KG1 (cell line): Measurements from ENCODE around the gene SLC25A24.
"Not testable (repeated sequence)": the region's sequence is repeated elsewhere in the genome, so short reads cannot be mapped to it uniquely, and the experiment has no call there.

Source experiments
- DNase-seq: peaks from one replicate; lab custom pipeline; 2025; lab: John Stamatoyannopoulos, UW

SLC25A24 gene

DNA sequence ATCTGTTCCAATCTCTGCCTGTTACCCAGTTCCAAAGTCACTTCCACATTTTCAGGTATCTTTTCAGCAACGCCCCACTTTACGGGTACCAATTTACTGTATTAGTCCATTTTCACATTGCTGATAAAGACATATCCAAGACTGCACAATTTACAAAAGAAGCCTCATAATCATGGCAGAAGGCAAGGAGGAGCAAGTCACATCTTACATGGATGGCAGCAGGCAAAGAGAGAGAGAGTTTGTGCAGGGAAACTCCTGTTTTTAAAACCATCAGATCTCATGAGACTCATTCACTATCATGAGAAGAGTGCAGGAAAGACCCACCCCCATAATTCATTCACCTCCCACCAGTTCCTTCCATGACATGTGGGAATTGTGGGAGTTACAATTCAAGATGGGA lies 67.0 kb downstream of the SLC25A24 start:
- not testable (repeated sequence) for DNase-seq

DNA sequence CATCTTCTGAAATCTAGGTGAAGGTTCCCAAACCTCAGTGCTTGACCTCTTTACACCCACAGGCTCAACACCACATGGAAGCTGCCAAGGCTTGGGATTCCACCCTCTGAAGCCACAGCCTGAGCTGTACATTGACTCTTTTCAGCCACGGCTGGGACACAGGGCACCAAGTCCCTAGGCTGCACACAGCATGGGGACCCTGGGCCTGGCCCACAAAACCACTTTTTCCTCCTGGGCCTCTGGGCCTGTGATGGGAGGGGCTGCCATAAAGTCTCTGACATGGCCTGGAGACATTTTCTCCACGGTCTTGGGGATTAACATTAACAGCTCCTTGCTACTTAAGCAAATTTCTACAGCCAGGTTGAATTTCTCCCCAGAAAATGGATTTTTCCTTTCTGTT lies 67.8 kb downstream of the SLC25A24 start:
- not testable (repeated sequence) for DNase-seq

DNA sequence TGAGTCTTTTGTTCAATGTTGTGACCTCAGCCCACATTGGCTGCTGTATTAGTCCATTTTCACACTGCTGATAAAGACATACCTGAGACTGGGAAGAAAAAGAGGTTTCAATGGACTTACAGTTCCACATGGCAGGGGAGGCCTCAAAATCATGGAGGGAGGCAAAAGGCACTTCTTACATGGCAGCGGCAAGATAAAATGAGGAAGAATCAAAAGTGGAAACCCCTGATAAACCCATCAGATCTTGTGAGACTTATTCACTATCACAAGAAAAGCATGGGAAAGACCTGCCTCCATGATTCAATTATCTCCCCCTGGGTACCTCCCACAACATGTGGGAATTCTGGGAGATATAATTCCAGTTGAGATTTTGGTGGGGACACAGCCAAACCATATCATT lies 68.9 kb downstream of the SLC25A24 start:
- DNase-seq: not testable (repeated sequence)

DNA sequence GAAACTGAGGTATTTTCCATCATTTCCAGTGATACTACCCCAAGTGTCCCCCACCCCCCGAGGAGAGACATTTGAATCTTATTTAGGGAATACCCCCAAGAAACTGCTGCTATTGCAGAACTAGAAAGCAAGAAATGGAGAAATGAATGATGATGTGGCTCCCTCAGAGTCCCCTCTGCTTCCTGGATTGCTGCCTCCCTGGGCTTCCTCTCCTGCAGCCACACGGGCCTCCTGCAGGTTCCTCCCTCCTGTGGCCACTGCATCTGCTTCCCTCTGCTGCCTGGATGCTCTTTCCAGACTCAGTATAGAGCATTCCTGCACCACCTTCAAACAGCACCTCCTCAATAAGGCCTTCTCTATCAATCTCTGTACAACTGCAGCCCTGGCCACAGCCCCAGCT lies 69.3 kb downstream of the SLC25A24 start:
- DNase-seq: peak; percentile 11

DNA sequence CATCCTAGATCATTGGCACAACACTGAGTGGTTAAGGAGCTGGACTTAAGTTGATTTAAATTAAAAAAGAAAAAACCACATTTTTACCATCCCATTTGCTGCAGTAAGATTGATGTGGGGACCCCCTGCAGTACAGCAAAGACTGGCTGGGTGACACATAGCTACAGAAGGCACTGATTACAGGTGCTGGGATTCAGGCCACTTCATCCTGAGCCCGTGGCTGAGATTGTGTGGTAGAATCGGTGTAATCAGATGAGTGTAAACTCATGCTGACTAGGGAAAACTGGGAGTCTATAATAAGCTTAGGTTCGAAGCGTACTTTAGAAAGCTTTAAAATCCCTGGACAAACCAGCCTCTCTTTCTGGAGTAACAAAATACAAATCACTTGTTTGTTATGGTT lies 70.1 kb downstream of the SLC25A24 start:
- DNase-seq: no peak

DNA sequence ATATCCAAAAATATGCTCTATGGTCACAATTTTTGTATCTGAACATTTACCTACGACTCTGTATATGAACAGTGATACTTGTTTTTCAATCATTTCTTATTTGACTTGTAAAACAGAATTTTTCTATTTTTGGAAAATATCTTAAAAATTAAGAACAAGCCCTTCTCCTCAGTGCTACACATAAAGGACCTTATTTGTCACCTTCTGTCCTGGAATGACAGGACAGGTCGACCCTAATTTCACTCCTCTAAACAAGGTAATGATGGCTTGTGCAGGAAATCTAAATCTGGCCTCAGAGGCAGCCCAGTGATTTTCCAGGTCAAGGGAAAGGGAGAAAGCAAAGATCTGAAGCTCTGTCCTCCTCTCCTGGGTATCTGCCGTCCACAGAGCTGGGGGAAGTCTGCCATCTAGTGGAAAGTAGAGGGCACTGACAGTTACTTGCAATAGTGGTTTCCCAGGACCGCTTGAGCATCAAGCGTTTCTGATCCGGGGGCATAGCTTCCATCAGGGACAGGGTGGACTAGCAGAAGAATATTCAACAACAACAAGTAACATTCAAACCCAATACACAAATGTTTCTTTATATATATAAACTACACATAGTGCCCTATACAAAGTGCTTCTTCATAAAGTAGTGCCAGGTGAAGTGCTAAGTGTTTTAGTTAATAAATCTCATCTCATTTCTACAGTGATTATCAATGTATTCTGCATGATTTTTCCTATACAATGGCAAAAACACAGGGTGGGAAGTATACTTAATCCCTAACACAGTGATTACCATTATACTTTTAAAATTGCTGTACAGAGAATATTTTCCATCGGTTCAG lies 74.6 kb downstream of the SLC25A24 start:
- DNase-seq: peak; percentile 42

DNA sequence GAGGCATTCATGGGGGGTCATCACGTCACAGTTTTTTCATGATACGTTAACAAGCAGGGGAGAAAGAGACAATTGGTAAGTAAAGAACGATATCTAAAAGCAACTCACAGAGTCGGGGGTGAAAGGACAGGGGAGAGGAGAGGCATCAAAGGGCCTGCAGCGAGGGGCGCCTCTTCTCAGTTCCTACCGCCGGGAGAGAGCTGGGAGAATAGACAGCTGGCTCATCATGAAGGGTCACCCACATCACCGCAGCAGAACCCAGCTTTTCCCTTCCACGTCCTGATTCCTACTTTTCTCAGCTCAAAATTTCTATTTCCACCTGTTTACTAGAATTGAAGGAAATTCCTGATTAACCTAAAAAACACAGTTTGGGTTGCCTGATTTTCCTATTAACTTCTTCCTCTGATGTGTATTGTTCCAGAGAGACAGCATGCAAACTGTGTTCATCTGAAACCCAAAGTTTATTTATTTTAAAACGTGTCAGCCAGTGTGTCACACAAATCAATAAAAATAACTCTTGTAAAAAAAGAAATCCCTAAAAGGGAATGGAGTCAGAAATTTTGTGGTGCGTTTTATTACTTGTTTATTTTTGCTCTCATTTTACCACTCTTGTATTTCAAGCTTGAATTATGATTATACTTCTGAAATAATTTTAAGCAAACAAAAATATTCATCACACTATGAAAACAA lies 75.4 kb downstream of the SLC25A24 start:
- no peak for DNase-seq

DNA sequence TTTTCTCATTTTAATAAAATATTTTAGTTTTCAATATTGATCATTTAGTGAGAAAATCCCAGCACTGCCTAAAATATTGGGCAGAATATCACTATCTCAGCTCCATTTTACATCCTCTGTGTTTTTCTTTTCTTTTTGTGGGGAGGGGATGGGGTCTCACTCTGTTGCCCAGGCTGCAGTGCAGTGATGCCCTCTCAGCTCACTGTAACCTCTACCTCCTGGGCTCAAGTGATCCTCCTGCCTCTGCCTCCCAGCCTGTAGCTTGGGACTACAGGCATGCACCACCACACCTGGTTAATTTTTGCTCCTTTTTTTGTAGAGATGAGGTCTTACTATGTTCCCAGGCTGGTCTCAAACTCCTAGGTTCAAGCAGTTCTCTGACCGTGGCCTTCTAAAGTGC lies 76.1 kb downstream of the SLC25A24 start:
- DNase-seq: no peak

DNA sequence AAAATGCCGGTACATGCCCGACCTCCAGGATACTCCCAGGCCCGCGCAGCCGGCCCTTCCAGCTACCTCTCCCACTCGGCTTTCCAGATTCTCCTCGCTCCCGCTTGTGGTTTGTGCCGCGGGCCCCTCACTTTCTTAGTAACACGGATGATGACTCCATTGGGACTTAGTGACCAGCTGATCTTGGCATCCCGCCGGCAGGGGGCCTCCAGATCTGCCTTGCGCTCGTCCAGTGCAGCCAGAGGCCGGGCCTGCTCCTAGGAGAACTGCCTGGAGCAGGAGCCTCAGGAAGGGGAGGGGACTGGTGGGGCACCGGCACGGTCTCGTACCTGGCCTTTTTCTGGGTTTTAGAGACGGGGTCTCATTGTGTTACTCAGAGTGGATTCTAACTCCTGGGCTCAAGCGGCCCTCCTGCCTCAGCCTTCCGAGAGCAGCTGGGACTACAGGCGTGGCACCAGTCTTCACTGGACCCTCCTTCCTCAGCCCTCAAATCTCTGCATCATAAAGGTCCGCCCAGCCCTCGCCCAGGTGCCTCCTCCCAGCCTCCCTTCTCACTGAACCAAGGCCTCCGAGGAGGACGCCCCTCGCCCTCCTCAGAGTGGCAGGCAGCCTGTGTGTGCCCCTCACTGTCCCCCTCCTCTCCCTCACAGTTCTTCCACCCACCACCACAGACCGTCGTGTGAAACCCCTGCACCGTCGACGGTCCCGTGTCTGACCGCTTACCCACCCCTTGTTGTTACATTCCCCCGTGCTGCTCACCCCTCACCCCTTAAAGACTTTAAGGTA lies 78.6 kb downstream of the SLC25A24 start:
- no peak for DNase-seq

DNA sequence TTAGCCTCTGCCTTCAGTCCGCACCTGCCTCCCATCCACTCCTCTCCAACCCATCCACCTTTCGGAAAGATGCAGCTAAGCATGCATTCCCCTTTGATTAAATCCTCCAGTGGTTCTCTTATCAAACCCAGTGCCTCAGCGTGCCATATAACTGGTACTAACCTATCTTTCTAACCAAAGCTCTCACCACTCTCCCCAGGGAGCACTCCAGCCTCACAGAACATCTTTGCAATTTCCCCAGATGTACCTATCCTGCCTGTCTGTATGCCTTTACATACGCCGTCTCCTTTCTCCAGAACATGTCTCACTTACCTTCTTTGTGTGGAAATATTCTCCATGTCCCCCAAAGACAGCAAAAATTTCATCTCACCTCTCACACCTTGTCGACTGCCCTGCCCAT lies 80.0 kb downstream of the SLC25A24 start:
- DNase-seq: no peak

DNA sequence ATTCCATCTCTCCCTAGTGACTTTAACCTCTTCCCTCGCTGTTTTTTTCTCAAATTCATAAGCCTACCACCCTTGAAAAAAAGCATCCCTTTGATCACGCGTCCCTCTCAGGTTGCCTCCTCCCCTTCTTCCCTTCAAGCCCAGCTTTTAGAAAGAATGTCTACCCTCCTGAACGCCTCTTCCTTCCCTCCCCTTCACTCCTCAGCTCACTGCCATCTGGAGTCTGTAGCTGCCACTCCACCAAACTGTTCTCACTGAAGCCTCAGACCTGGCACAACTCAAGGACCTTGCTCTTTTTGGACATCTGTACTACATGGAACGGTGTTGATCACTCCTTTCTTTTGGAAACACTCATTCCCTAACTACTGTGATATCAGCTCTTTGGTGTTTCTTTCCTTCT lies 80.6 kb downstream of the SLC25A24 start:
- DNase-seq: no peak

DNA sequence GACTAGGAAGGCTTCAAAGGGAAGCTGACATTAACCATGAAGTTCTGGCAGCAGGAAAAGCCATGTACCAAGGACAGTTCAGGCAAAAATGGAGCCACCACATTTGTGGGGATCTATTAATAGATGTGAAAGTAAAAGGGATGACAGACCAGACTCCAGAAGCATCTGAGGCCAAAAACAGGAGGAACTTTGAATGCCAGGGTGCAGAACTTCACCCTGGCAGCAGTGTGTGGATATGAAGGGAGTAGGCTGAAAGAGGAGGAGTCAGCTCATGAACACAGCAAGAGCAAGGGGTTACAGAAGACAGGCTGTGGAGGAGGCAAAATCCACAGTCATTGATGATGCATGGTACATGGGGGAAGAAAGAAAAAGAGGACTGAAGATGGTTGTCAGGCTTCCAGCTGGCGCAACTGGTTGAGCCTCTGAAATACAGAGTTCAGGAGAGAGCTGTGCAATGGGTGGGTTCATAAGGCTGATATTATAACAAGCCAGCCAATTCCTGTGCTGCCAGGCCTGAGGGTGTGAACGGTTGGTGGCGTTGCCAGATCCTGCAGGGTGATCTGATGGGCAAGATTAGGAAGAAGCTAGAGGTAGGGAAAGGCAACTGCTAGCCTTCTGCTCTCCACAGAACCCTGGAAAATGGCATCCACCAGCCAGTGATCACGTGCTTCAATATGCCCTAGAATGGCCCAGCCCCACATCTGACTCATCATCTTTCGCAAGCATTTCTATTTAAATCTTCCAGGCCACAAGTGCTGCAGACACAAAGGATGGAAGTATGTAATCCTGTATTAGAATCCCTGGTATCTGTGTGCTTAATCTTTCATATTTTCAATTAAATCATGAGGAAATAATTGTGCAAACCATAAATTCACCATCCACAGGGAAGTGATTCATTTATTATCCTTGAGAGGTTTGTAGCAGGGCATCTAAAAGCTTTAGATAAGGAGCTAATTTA lies 81.9 kb downstream of the SLC25A24 start:
- DNase-seq: no peak

DNA sequence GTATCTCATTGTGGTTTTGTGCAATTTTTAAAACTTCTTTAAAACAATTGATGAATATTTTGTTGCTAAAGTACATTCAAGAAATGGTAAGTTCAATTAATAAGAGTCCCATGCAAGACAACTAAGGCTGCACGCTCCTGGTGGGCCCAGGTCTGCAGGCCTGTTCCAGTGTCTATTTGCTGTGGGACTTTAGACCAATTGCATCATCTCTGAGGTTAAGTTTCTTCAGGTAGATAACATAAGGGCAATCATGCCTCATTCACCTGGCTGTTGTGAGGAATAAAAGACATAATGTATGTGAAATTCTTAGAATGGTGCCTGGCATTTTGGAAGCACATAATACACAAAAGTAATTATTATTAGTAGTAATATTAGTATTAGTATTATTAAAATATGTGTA lies 82.9 kb downstream of the SLC25A24 start:
- no peak for DNase-seq

DNA sequence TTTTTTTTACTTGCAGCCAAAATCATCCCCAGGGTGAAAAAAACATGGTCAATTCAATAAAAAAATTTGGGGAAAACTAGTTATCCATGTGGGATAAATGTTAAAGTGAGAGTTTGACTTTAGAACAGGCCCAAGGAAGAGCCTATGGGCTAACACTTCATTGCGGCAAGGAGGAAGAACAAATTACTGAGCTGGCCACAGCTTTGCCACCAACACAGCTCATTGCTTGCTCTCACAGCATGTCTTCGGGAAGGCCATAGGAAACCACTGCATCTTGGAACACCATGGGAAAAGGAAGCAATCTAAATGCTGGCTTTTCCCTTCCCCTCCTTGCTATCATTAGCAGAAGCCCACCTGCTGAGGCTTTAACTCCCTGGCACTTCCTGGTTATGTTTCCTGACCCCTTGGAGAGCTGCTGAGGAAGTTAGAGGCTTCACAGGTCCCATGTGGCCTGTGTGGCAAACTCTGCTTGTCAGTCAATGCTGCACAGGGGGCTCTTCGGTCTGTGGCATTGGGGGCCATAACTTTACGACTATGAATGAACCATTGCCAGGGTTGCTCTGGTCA lies 86.0 kb downstream of the SLC25A24 start:
- DNase-seq: peak; percentile 56

DNA sequence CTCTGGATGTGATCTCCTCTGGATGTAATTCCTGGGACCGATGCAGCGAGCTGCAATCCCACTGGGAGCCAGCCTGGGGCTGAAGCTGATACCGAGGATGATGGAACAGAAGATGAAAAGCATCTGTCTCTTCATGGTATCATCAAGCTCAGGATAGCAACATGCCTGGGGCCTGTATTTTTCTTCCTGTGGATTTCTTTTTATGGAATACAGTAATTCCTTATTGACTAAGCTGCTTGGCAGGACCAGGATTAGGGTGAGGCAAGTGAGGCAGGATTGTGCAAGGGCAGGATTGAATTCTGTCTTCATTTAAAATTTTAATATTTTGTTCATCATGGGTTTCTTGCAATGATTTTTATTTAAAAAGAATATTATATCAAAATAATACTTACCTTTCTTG lies 86.6 kb downstream of the SLC25A24 start:
- DNase-seq: no peak

DNA sequence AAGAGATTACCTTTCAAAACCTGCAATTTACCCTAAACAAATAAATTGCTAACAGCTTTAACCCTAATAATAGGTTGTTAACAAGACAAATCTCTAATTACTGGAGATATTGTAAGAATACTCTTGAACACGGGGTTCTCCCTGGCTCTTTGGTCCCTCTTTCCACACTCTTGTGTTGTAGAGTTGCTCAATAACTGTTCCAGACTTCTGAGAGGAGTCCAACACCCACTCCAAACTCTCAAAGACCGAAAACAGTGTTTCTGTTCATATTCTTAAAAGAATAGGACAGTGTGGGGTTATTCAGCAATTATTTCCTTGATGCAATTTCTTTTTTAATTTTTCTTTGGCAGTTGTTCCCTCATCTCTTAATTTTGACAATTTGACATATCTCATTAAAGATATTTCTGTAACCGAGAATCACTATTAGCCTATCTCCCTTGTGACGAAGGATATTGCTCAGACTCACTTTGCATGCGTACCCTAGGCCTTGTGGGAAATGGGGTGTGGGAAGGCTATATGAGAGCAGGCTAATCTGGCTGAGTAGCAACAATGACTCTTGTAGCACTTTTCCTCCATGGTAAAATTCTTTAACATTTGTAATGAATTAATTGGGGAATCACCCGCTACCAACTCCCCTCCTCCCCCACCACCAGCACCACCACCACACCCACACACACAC lies 90.7 kb downstream of the SLC25A24 start:
- no peak for DNase-seq

DNA sequence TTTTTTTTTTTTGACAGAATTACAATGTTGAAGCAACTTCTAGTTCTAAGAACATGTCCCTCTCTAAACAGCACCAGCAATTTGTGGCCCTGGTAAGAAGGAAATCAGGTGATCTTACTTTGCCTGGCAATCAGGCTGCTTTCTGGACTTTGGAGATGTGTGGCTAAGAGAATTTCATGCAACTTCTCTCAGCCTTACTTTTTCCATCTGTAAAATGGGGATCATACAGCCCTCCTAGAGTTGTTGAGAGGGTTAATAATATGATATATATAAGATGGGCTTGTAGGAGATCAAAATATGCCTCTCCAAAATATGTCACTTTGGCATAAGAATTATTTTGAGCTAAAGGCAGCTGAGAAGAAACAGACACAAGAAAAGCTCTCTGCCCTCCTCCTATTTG lies 92.0 kb downstream of the SLC25A24 start:
- no peak for DNase-seq

DNA sequence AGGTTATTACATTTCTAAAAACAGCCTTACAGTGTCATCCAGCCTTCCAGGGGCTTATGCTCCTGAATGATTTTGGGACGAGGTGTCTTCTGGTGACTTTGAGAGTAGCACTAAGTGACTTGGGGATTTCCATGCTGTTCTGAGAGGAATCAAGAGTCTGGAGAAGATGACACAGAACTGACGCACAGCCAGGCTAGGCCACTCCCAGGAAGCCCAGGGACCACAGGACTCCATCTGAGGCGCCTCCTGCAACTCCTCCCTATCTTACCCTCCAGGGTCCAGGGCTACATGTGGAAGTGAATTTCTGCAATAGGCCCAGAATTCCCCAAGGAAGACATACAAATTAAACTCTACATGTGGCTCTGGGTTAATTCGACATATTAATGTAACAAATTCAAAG lies 92.5 kb downstream of the SLC25A24 start:
- DNase-seq: no peak

DNA sequence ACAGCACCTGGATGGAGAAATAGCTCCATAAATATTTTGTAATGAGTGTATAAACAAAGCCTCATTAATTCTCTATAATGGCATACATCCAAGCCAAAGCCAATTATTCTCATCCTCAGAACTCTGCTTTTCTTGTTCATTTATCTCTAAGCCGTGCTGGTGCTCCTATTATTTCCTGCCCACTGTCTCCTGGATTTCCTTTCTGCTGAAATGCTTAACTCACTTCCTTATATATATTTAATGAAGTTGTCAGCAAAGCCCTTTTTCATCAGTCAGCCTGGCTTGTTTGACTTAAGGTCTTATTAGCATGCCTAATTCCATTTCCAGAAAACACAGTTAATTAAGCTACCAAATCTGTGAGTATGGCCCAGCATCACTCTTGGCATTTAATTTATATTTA lies 93.4 kb downstream of the SLC25A24 start:
- no peak for DNase-seq

DNA sequence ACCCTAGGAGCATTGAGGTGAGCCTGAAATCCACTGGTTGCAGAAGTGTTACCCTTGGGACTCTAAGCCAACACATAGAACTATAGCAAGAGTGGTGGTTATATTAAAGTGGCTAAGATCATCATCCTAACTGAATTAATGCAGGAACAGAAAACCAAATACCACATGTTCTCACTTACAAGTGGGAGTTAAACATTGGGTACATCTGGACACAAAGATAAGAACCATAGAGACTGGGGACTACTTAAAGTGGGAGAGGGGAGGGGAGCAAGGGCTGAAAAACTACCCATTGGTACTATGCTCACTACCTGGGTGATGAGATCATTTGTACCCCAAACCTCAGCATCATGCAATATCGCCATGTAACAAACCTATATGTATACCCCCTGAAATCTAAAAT lies 100.0 kb downstream of the SLC25A24 start:
- no peak for DNase-seq

DNA sequence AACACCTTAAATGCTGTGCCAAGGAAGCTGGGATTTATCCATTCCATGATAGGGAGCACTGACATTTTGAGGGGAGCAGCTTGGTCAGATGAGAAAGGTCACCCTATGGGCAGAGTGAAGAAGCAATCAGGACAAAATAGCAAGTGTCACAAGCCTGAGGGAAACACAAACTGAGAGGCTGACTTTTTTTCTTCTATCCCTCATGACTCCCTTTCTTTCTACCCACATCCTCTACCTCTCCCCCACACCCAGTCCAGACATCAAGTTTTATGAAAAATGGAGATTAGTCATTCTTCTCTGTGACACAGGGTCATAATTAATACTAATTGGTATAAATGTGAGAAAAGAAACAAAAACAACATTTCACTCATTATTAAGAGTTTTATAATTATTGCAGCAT lies 103.1 kb downstream of the SLC25A24 start:
- no peak for DNase-seq
